Heart left ventricle (tissue), 13 donors: ENCODE results near the gene EFCAB12.

Source experiments
- CTCF ChIP-seq, 12 donors: fragments of 200-600 bp; sonication (generic) in 4 of 12; IDR thresholded peaks; one replicate each; pipeline versions ENCODE4 v1.5.0 to v1.8.0; 2018 to 2022; ENCODE audit warnings: antibody characterized with exemption in 12 of 12, mild to moderate bottlenecking in 5 of 12
- POLR2A ChIP-seq, 2 donors: fragments of 450-650 bp; IDR thresholded peaks; one replicate each; pipeline ENCODE4 v1.6.1; 2017; ENCODE audit warnings: antibody characterized with exemption in 2 of 2, mild to moderate bottlenecking in 2 of 2, moderate library complexity in 2 of 2
- donor health status: ischemic (EF 13 %, LVEDD 7.1; RV severe dilation, severe dysfunction).
- donor health status: DM: no; HTN: yes; CAD: no.
- donor health status: DM: no; HTN: no; CAD: no.
- donor health status: ischemic (EF 25% LVEDD 6.9; RV normal size, moderate dysfunction).
- donor health status: ischemic (EF 25% LVEDD 5.7; RV mildly dilated, moderate dysfunction).
- donor health status: ischemic (EF 35%, LVEDD 5.7; RV mildly dilated, moderate dysfunction).
- donor health status: nonischemic (EF 11% LVEDD 7.7; RV severe dilation, severe dysfunction).
- donor health status: DM: yes; HTN: yes; CAD: no.
- donor health status: PGD.
- donor health status: ischemic (EF 29% LVEDD 5.4; RV normal size, mild dysfunction).
- donor health status: nonischemic (EF 23%, LVEDD 6.1; RV moderate dilation, normal function).

- TF ChIP-seq CTCF (IDR thresholded peaks at IDR 0.05), result no peak
- no peak for TF ChIP-seq POLR2A (IDR thresholded peaks at IDR 0.05)
These were observed 60.6 kb downstream of the EFCAB12 start for GRCh38 chr3:129367821-129368220.
